HepG2 (cell line): ENCODE data around the gene RNF150. TPM values are rescaled to one million over a fixed set of nuclear protein-coding genes. Genes with fewer than 3 reads are reported as not detected.

Experiments used
- ATAC-seq: fragments of 200-7000 bp; cut with Tn5 transposase; 3 replicates; pipeline ENCODE4 v1.9.1; 2020; ENCODE audit warnings: mild to moderate bottlenecking, moderate library complexity
- BruUV-seq: library from RNA; stranded (reverse); fragments of 400-500 nt; replicated peaks from 2 replicates; lab custom pipeline; 2021; lab: Mats Ljungman, UMichigan
- CTCF ChIA-PET: fragments of 300-600 bp; formaldehyde crosslinking; extraction: SDS; loops from one replicate; lab custom pipeline; 2021; ENCODE audit warnings: low total read pairs, inconsistent platforms, low intra/inter-chr PET ratio; lab: Yijun Ruan, JAX
- POLR2A ChIA-PET: fragments of 350-600 bp; sonication (Branson Sonifier 250); formaldehyde crosslinking; loops from one replicate; lab custom pipeline; 2020; ENCODE audit warnings: antibody characterized with exemption, inconsistent platforms; lab: Yijun Ruan, JAX
- DNase-seq: peaks from one replicate; pipeline ENCODE4 v3.0.0-alpha.2; 2015; ENCODE audit warnings: low spot score
- FAIRE-seq: peaks from 3 replicates; lab custom pipeline; 2011; peaks lifted over from hg19 to GRCh38; lab: Jason Lieb, UNC
- H2AFZ ChIP-seq: one replicate; pipeline ENCODE4 v1.6.1; 2011; ENCODE audit warnings: low read length, inconsistent platforms
- H3K27ac ChIP-seq: fragments of 300-600 bp; 3 replicates; pipeline ENCODE4 v1.8.0; 2011; ENCODE audit warnings: mixed run types, mild to moderate bottlenecking, mixed read lengths, low read length, inconsistent platforms; ENCODE audit not compliant: insufficient read depth; ENCODE audit errors: extremely low read length
- H3K27me3 ChIP-seq, 2 experiments: fragments of 200-600 bp in 1 of 2; 2 replicates in 1 of 2; 3 replicates in 1 of 2; pipeline versions ENCODE4 v1.6.0 to v1.8.0; 2011; ENCODE audit warnings: low read length in 2 of 2, mild to moderate bottlenecking in 2 of 2, moderate library complexity in 2 of 2, inconsistent platforms in 1 of 2; ENCODE audit not compliant: insufficient read depth in 2 of 2, control insufficient read depth in 1 of 2
- H3K36me3 ChIP-seq, 2 experiments: fragments of 200-600 bp in 1 of 2; replicated peaks in 1 of 2; 2 replicates in 1 of 2; 3 replicates in 1 of 2; pipeline versions ENCODE4 v1.5.1 to v1.8.0; 2011; ENCODE audit warnings: low read length in 2 of 2, inconsistent platforms in 1 of 2; ENCODE audit not compliant: insufficient read depth in 2 of 2, control insufficient read depth in 1 of 2
- H3K4me1 ChIP-seq: 2 replicates; pipeline ENCODE4 v1.5.1; 2012; ENCODE audit warnings: low read length, inconsistent platforms; ENCODE audit not compliant: insufficient read depth
- H3K4me2 ChIP-seq: 2 replicates; pipeline ENCODE4 v1.6.0; 2011; ENCODE audit warnings: low read depth, low read length, inconsistent platforms
- H3K4me3 ChIP-seq, 3 experiments: fragments of 200-600 bp in 1 of 3; sonication (generic), shearing (Covaris generic) in 1 of 3; replicated peaks in 1 of 3; 2 replicates each; pipeline ENCODE4 v1.5.1; 2011 to 2016; ENCODE audit warnings: low read length in 3 of 3, inconsistent platforms in 2 of 3, low read depth in 2 of 3, mild to moderate bottlenecking in 2 of 3, control low read depth in 1 of 3, mixed read lengths in 1 of 3; ENCODE audit not compliant: insufficient read depth in 1 of 3
- H3K79me2 ChIP-seq: one replicate; pipeline ENCODE4 v1.6.1; 2011; ENCODE audit warnings: low read length, inconsistent platforms; ENCODE audit not compliant: insufficient read depth
- H3K9ac ChIP-seq: 2 replicates; pipeline ENCODE4 v1.6.0; 2011; ENCODE audit warnings: mild to moderate bottlenecking, low read depth, low read length, inconsistent platforms; ENCODE audit not compliant: insufficient read depth
- H3K9me3 ChIP-seq: 2 replicates; pipeline ENCODE4 v1.5.1; 2012; ENCODE audit warnings: mild to moderate bottlenecking, low read length
- H4K20me1 ChIP-seq: 2 replicates; pipeline ENCODE4 v1.6.0; 2011; ENCODE audit warnings: inconsistent platforms, mild to moderate bottlenecking, low read length, moderate library complexity; ENCODE audit not compliant: insufficient read depth
- ATF7-NPFF ChIP-seq: sonication (generic); formaldehyde crosslinking; IDR thresholded peaks from 2 replicates; pipeline ENCODE4 v1.8.1; 2023; ENCODE audit warnings: mild to moderate bottlenecking, low read depth, missing genetic modification reagents, moderate library complexity
- EEA1 ChIP-seq: sonication (generic); formaldehyde crosslinking; IDR thresholded peaks from 2 replicates; pipeline ENCODE4 v1.5.1; 2020; ENCODE audit warnings: mild to moderate bottlenecking, missing genetic modification reagents, borderline replicate concordance
- GABPB1 ChIP-seq: IDR thresholded peaks from 2 replicates; pipeline ENCODE4 v1.6.1; 2016; ENCODE audit warnings: mild to moderate bottlenecking, missing genetic modification reagents, moderate library complexity, missing compliant biosample characterization
- IRF1 ChIP-seq: sonication (generic); formaldehyde crosslinking; IDR thresholded peaks from 2 replicates; pipeline ENCODE4 v1.4.0; 2020; ENCODE audit warnings: low read depth, mild to moderate bottlenecking, missing genetic modification reagents
- KMT2A ChIP-seq: sonication (generic); formaldehyde crosslinking; IDR thresholded peaks from 2 replicates; pipeline ENCODE4 v1.4.0; 2020; ENCODE audit warnings: missing genetic modification reagents
- KMT2B ChIP-seq: IDR thresholded peaks from 2 replicates; pipeline ENCODE4 v1.6.1; 2016; ENCODE audit warnings: missing genetic modification reagents, missing compliant biosample characterization
- PHF8 ChIP-seq: sonication (generic); formaldehyde crosslinking; IDR thresholded peaks from 2 replicates; pipeline ENCODE4 v1.5.0; 2020; ENCODE audit warnings: missing genetic modification reagents
- RFX3 ChIP-seq: IDR thresholded peaks from 2 replicates; pipeline ENCODE4 v1.6.1; 2016; ENCODE audit warnings: missing biosample characterization, missing genetic modification reagents
- SYNCRIP ChIP-seq: fragments of 200-400 bp; formaldehyde crosslinking; IDR thresholded peaks from 2 replicates; pipeline ENCODE4 v1.6.1; 2018; ENCODE audit warnings: mild to moderate bottlenecking, low read depth, low read length; ENCODE audit not compliant: insufficient read depth
- THYN1 ChIP-seq: sonication (generic); formaldehyde crosslinking; IDR thresholded peaks from 2 replicates; pipeline ENCODE4 v1.8.1; 2023; ENCODE audit warnings: low read depth, mild to moderate bottlenecking, moderate library complexity, missing genetic modification reagents, borderline replicate concordance
- ZBTB21 ChIP-seq: sonication (generic); formaldehyde crosslinking; IDR thresholded peaks from 2 replicates; pipeline ENCODE4 v1.4.0; 2020; ENCODE audit warnings: missing genetic modification reagents
- ZEB1 ChIP-seq: IDR thresholded peaks from 2 replicates; pipeline ENCODE4 v1.6.1; 2012; ENCODE audit warnings: mild to moderate bottlenecking, low read depth, inconsistent platforms; ENCODE audit not compliant: insufficient replicate concordance
- ZNF331 ChIP-seq: sonication (generic); formaldehyde crosslinking; IDR thresholded peaks from 2 replicates; pipeline ENCODE4 v1.4.0; 2020; ENCODE audit warnings: missing genetic modification reagents
- ZNF33B ChIP-seq: sonication (generic); formaldehyde crosslinking; IDR thresholded peaks from 2 replicates; pipeline ENCODE4 v1.5.1; 2020; ENCODE audit warnings: mild to moderate bottlenecking, missing genetic modification reagents
- ZNF687 ChIP-seq: sonication (generic); formaldehyde crosslinking; IDR thresholded peaks from 2 replicates; pipeline ENCODE4 v1.5.1; 2020; ENCODE audit warnings: mild to moderate bottlenecking, missing genetic modification reagents, moderate library complexity
- ZNF746 ChIP-seq: sonication (generic); formaldehyde crosslinking; IDR thresholded peaks from 2 replicates; pipeline ENCODE4 v1.8.0; 2022; ENCODE audit warnings: mild to moderate bottlenecking, missing genetic modification reagents
- WGBS: methylation state at CpG from one replicate; pipeline ENCODE4 v1.1.6; 2017; ENCODE audit warnings: low lambda C conversion rate; 5-methylcytosine and 5-hydroxymethylcytosine counted together
- in situ Hi-C: cut with HindIII; loops from 2 replicates; pipeline ENCODE4 v1.10.0; 2017; ENCODE audit warnings: low pct_unique_long_range_greater_than_20kb; ENCODE audit not compliant: extremely low pct_ligation_motif_present
- intact Hi-C: fragments of 100-400 bp; cut with micrococcal nuclease; formaldehyde crosslinking; loops from one replicate; pipeline ENCODE4 v1.10.0; 2022; ENCODE audit not compliant: unreplicated experiment
- polyA plus RNA-seq, 8 experiments: library from polyadenylated mRNA; depleted of rRNA in 3 of 8; stranded (reverse) in 7 of 8; unstranded in 1 of 8; fragments of >200 nt; fragmentation: Illumina TruSeq in 4 of 8; extraction: Trizol in 4 of 8; gene quantifications; 2 replicates each; pipeline versions ENCODE4 v1.2.1 to v1.2.3, GENCODE V29; 2011 to 2016; ENCODE audit warnings: low read depth in 4 of 8, missing spikeins in 1 of 8, mixed read lengths in 1 of 8; ENCODE audit not compliant: insufficient read depth in 1 of 8
- total RNA-seq, 5 experiments: library from RNA; depleted of rRNA; stranded (reverse); fragments of >200 nt; fragmentation: Illumina TruSeq; extraction: Trizol; gene quantifications; 2 replicates each; pipeline ENCODE4 v1.2.3, GENCODE V29; 2016; ENCODE audit warnings: low read depth in 1 of 5
- TF ChIP-seq, protein P1 (sequence below): IDR thresholded peaks from 2 replicates; pipeline ENCODE4 v1.6.1; 2012; ENCODE audit warnings: inconsistent platforms
- TF ChIP-seq, protein P2 (sequence below): fragments of 450-650 bp; IDR thresholded peaks from 2 replicates; pipeline ENCODE4 v1.6.1; 2017; ENCODE audit warnings: mild to moderate bottlenecking

Gene RNF150
- total and polyA plus RNA-seq, 2 of the 13 experiments (the other 11 are each of a cell fraction or from before 2014, with no cell fraction given) = 0.02 to 0.03 TPM

DNA sequence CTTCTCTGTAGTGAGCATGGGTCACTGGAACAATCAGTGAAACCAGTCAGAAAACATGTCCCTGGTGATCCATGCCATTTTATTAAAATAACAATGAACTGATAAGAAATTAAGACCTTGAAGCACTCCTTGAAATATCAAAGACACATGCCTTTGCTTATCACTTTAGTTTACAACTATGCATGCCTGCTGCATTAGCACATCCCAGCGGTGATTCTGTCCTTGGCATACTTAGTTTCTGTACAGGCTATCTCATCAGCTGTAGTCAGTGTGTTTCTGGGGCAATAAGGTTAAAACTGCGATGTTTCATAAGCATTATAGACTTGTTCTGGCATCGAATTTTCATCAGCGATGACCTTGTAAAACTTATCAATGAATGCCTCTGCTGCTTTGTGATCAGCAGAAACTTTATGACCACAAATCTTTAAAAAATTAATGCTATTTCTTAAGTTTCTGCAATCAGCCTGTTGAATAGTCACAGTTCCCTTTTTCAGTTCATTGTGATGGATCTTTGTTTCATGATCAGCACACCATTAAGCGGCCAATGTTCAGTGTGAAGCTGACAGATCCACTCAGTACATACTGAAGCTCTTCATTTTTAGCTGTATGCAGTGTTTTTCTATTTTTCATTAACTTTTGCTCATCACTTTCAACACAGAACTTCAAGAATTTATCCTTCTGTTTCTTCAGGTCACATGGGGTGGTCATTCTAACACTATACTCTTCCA, 150.5 kb downstream of the RNF150 start:
- WGBS = 14% methylated on average over 5 of the region's 5 CpGs
- no TSS peak for BruUV-seq
- TF ChIP-seq ZNF687 (CRISPR knock-in tag) (no peak), EEA1 (CRISPR knock-in tag) (no peak), THYN1 (CRISPR knock-in tag) (no peak), ZNF33B (CRISPR knock-in tag) (no peak), ZBTB21 (CRISPR knock-in tag) (no peak), ZNF331 (no peak), GABPB1 (CRISPR knock-in tag) (no peak), KMT2B (CRISPR knock-in tag) (no peak), PHF8 (CRISPR knock-in tag) (no peak), IRF1 (CRISPR knock-in tag) (no peak), ZEB1 (no peak), ZNF746 (CRISPR knock-in tag) (no peak), RFX3 (CRISPR knock-in tag) (no peak), SYNCRIP (no peak), ATF7-NPFF (CRISPR knock-in tag) (no peak), KMT2A (CRISPR knock-in tag) (no peak)
- TF ChIP-seq, protein P1, sequence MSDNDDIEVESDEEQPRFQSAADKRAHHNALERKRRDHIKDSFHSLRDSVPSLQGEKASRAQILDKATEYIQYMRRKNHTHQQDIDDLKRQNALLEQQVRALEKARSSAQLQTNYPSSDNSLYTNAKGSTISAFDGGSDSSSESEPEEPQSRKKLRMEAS = no peak
- TF ChIP-seq, protein P2, sequence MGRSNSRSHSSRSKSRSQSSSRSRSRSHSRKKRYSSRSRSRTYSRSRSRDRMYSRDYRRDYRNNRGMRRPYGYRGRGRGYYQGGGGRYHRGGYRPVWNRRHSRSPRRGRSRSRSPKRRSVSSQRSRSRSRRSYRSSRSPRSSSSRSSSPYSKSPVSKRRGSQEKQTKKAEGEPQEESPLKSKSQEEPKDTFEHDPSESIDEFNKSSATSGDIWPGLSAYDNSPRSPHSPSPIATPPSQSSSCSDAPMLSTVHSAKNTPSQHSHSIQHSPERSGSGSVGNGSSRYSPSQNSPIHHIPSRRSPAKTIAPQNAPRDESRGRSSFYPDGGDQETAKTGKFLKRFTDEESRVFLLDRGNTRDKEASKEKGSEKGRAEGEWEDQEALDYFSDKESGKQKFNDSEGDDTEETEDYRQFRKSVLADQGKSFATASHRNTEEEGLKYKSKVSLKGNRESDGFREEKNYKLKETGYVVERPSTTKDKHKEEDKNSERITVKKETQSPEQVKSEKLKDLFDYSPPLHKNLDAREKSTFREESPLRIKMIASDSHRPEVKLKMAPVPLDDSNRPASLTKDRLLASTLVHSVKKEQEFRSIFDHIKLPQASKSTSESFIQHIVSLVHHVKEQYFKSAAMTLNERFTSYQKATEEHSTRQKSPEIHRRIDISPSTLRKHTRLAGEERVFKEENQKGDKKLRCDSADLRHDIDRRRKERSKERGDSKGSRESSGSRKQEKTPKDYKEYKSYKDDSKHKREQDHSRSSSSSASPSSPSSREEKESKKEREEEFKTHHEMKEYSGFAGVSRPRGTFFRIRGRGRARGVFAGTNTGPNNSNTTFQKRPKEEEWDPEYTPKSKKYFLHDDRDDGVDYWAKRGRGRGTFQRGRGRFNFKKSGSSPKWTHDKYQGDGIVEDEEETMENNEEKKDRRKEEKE = no peak

More for the DNA sequence above, 150.5 kb downstream of the RNF150 start:
- DNase-seq (no peak), ATAC-seq (no peak), FAIRE-seq (no peak)
- Histone ChIP-seq H3K4me1 (no peaks in the 10 kb centered on the region), H3K4me2 (no peak overlapping the region), H3K36me3 (no peaks in the 10 kb centered on the region), H2AFZ (no peak overlapping the region), H3K4me3 (no peak overlapping the region), H3K9ac (no peak overlapping the region), H3K79me2 (no peaks in the 10 kb centered on the region), H4K20me1 (no peaks in the 10 kb centered on the region), H3K27me3 (no peaks in the 10 kb centered on the region), H3K9me3 (no peaks in the 10 kb centered on the region), H3K27ac (no peak overlapping the region)
- ChIA-PET POLR2A (no interaction called here), CTCF (no interaction called here)
- in situ Hi-C loops = no loop called here
- intact Hi-C loops = no loop called here
